HepG2 (cell line): ENCODE results near the gene BCAR3. TPM values are rescaled to one million over a fixed set of nuclear protein-coding genes. Genes with fewer than 3 reads are reported as not detected.

ENCODE experiments used
- DR1 ChIP-seq: sonication (generic); formaldehyde crosslinking; IDR thresholded peaks from 2 replicates; pipeline ENCODE4 v1.8.0; 2021; ENCODE audit warnings: mild to moderate bottlenecking, missing genetic modification reagents, inconsistent platforms
- HMG20B ChIP-seq: conservative IDR thresholded peaks from 2 replicates; pipeline ENCODE4 v1.6.1; 2016; ENCODE audit warnings: missing genetic modification reagents, missing compliant biosample characterization
- IRF1 ChIP-seq: sonication (generic); formaldehyde crosslinking; IDR thresholded peaks from 2 replicates; pipeline ENCODE4 v1.4.0; 2020; ENCODE audit warnings: low read depth, mild to moderate bottlenecking, missing genetic modification reagents
- MLLT10 ChIP-seq: sonication (generic); formaldehyde crosslinking; IDR thresholded peaks from 2 replicates; pipeline ENCODE4 v1.4.0; 2020; ENCODE audit warnings: missing genetic modification reagents
- SIX4 ChIP-seq: sonication (generic); formaldehyde crosslinking; IDR thresholded peaks from 2 replicates; pipeline ENCODE4 v1.4.0; 2020; ENCODE audit warnings: missing genetic modification reagents
- SPEN ChIP-seq: sonication (generic); formaldehyde crosslinking; IDR thresholded peaks from 2 replicates; pipeline ENCODE4 v1.5.1; 2020; ENCODE audit warnings: low read depth, mild to moderate bottlenecking, missing genetic modification reagents
- ZNF263 ChIP-seq: sonication (generic); formaldehyde crosslinking; IDR thresholded peaks from 2 replicates; pipeline ENCODE4 v1.4.0; 2020; ENCODE audit warnings: missing genetic modification reagents
- ZNF713 ChIP-seq: sonication (generic); formaldehyde crosslinking; IDR thresholded peaks from 2 replicates; pipeline ENCODE4 v1.4.0; 2020; ENCODE audit warnings: mild to moderate bottlenecking, missing genetic modification reagents
- ZNF792 ChIP-seq: IDR thresholded peaks from 2 replicates; pipeline ENCODE4 v1.6.1; 2016
- polyA plus RNA-seq, 8 experiments: library from polyadenylated mRNA; depleted of rRNA in 3 of 8; stranded (reverse) in 7 of 8; unstranded in 1 of 8; fragments of >200 nt; fragmentation: Illumina TruSeq in 4 of 8; extraction: Trizol in 4 of 8; gene quantifications; 2 replicates each; pipeline versions ENCODE4 v1.2.1 to v1.2.3, GENCODE V29; 2011 to 2016; ENCODE audit warnings: low read depth in 4 of 8, missing spikeins in 1 of 8, mixed read lengths in 1 of 8; ENCODE audit not compliant: insufficient read depth in 1 of 8
- total RNA-seq, 5 experiments: library from RNA; depleted of rRNA; stranded (reverse); fragments of >200 nt; fragmentation: Illumina TruSeq; extraction: Trizol; gene quantifications; 2 replicates each; pipeline ENCODE4 v1.2.3, GENCODE V29; 2016; ENCODE audit warnings: low read depth in 1 of 5
- TF ChIP-seq, protein P1 (sequence below): sonication (generic); formaldehyde crosslinking; IDR thresholded peaks from 2 replicates; pipeline ENCODE4 v1.5.1; 2020; ENCODE audit warnings: mild to moderate bottlenecking, missing genetic modification reagents, moderate library complexity
- TF ChIP-seq, protein P2 (sequence below): sonication (generic); formaldehyde crosslinking; IDR thresholded peaks from 2 replicates; pipeline ENCODE4 v1.4.0; 2020; ENCODE audit warnings: mild to moderate bottlenecking, missing genetic modification reagents
- TF ChIP-seq, protein P3 (sequence below): sonication (generic); formaldehyde crosslinking; IDR thresholded peaks from 2 replicates; pipeline ENCODE4 v1.8.0; 2022; ENCODE audit warnings: missing genetic modification reagents, mild to moderate bottlenecking, borderline replicate concordance
- TF ChIP-seq, protein P4 (sequence below): sonication (generic); formaldehyde crosslinking; IDR thresholded peaks from 2 replicates; pipeline ENCODE4 v1.4.0; 2020; ENCODE audit warnings: missing genetic modification reagents, low read depth, mild to moderate bottlenecking, borderline replicate concordance
- TF ChIP-seq, protein P5 (sequence below): sonication (generic); formaldehyde crosslinking; IDR thresholded peaks from 2 replicates; pipeline ENCODE4 v1.5.0; 2020; ENCODE audit warnings: mild to moderate bottlenecking, missing genetic modification reagents, borderline replicate concordance

The BCAR3 gene
- total and polyA plus RNA-seq, 2 of the 13 experiments (the other 11 are each of a cell fraction or from before 2014, with no cell fraction given) = 3.6 to 4.8 TPM

DNA sequence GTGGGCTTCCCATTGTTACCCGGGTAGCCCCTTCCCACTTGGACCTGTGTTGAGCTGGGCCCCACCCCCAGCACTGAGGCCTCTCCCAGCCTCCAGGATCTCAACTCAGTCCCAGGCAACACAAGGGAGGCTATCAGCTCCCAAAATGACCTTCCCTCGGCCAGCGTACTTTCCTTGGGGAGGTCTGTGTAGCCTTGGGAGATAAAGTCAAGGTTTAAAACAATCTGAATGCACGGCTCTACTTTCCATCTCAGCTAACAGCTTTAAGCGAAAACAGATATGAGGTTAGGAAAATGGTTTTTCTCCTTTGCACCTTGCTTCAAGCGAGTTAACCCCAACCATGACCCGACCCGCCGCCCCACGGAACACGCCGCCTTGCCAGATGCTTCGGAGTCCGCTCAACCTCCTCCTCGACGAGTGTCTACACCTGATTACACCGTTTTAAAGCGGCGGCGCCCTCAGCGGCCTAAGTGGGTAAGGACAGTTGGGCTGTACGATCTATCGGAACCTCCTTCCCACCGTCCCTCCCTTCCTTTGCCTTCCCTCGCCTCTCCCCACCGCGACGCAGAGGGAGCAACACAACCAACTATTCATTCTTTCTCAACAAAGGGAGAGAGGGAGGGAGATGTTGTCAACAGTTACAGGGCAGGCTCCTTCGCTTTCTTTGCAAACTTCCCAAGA, 1.1 kb downstream of the BCAR3 start (continued):
- TF ChIP-seq, protein P1, sequence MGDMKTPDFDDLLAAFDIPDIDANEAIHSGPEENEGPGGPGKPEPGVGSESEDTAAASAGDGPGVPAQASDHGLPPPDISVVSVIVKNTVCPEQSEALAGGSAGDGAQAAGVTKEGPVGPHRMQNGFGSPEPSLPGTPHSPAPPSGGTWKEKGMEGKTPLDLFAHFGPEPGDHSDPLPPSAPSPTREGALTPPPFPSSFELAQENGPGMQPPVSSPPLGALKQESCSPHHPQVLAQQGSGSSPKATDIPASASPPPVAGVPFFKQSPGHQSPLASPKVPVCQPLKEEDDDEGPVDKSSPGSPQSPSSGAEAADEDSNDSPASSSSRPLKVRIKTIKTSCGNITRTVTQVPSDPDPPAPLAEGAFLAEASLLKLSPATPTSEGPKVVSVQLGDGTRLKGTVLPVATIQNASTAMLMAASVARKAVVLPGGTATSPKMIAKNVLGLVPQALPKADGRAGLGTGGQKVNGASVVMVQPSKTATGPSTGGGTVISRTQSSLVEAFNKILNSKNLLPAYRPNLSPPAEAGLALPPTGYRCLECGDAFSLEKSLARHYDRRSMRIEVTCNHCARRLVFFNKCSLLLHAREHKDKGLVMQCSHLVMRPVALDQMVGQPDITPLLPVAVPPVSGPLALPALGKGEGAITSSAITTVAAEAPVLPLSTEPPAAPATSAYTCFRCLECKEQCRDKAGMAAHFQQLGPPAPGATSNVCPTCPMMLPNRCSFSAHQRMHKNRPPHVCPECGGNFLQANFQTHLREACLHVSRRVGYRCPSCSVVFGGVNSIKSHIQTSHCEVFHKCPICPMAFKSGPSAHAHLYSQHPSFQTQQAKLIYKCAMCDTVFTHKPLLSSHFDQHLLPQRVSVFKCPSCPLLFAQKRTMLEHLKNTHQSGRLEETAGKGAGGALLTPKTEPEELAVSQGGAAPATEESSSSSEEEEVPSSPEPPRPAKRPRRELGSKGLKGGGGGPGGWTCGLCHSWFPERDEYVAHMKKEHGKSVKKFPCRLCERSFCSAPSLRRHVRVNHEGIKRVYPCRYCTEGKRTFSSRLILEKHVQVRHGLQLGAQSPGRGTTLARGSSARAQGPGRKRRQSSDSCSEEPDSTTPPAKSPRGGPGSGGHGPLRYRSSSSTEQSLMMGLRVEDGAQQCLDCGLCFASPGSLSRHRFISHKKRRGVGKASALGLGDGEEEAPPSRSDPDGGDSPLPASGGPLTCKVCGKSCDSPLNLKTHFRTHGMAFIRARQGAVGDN (CRISPR knock-in tag) = peak; percentile 79
- TF ChIP-seq IRF1 (CRISPR knock-in tag) = no peak
- no peak for TF ChIP-seq ZNF713 (CRISPR knock-in tag)
- no peak for TF ChIP-seq DR1 (CRISPR knock-in tag)
- TF ChIP-seq SIX4 (CRISPR knock-in tag) = no peak
- TF ChIP-seq, protein P2, sequence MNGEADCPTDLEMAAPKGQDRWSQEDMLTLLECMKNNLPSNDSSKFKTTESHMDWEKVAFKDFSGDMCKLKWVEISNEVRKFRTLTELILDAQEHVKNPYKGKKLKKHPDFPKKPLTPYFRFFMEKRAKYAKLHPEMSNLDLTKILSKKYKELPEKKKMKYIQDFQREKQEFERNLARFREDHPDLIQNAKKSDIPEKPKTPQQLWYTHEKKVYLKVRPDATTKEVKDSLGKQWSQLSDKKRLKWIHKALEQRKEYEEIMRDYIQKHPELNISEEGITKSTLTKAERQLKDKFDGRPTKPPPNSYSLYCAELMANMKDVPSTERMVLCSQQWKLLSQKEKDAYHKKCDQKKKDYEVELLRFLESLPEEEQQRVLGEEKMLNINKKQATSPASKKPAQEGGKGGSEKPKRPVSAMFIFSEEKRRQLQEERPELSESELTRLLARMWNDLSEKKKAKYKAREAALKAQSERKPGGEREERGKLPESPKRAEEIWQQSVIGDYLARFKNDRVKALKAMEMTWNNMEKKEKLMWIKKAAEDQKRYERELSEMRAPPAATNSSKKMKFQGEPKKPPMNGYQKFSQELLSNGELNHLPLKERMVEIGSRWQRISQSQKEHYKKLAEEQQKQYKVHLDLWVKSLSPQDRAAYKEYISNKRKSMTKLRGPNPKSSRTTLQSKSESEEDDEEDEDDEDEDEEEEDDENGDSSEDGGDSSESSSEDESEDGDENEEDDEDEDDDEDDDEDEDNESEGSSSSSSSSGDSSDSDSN (CRISPR knock-in tag) = peak; percentile 62
- TF ChIP-seq SPEN (CRISPR knock-in tag) = no peak
- TF ChIP-seq, protein P3, sequence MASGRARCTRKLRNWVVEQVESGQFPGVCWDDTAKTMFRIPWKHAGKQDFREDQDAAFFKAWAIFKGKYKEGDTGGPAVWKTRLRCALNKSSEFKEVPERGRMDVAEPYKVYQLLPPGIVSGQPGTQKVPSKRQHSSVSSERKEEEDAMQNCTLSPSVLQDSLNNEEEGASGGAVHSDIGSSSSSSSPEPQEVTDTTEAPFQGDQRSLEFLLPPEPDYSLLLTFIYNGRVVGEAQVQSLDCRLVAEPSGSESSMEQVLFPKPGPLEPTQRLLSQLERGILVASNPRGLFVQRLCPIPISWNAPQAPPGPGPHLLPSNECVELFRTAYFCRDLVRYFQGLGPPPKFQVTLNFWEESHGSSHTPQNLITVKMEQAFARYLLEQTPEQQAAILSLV (CRISPR knock-in tag) = no peak
- no peak for TF ChIP-seq HMG20B (CRISPR knock-in tag)
- TF ChIP-seq, protein P4, sequence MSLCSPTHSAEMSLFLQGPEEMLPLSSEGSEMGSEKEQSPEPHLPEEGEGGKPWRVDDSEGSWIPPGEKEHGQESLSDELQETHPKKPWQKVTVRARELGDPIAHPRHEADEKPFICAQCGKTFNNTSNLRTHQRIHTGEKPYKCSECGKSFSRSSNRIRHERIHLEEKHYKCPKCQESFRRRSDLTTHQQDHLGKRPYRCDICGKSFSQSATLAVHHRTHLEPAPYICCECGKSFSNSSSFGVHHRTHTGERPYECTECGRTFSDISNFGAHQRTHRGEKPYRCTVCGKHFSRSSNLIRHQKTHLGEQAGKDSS (CRISPR knock-in tag) = 0 out of 2 replicates have a peak, but pooled peaks have one; percentile 33
- 0 out of 2 replicates have a peak, but pooled peaks have one; percentile 45 for TF ChIP-seq ZNF792 (CRISPR knock-in tag)
- TF ChIP-seq, protein P5, sequence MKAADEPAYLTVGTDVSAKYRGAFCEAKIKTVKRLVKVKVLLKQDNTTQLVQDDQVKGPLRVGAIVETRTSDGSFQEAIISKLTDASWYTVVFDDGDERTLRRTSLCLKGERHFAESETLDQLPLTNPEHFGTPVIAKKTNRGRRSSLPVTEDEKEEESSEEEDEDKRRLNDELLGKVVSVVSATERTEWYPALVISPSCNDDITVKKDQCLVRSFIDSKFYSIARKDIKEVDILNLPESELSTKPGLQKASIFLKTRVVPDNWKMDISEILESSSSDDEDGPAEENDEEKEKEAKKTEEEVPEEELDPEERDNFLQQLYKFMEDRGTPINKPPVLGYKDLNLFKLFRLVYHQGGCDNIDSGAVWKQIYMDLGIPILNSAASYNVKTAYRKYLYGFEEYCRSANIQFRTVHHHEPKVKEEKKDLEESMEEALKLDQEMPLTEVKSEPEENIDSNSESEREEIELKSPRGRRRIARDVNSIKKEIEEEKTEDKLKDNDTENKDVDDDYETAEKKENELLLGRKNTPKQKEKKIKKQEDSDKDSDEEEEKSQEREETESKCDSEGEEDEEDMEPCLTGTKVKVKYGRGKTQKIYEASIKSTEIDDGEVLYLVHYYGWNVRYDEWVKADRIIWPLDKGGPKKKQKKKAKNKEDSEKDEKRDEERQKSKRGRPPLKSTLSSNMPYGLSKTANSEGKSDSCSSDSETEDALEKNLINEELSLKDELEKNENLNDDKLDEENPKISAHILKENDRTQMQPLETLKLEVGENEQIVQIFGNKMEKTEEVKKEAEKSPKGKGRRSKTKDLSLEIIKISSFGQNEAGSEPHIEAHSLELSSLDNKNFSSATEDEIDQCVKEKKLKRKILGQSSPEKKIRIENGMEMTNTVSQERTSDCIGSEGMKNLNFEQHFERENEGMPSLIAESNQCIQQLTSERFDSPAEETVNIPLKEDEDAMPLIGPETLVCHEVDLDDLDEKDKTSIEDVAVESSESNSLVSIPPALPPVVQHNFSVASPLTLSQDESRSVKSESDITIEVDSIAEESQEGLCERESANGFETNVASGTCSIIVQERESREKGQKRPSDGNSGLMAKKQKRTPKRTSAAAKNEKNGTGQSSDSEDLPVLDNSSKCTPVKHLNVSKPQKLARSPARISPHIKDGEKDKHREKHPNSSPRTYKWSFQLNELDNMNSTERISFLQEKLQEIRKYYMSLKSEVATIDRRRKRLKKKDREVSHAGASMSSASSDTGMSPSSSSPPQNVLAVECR (CRISPR knock-in tag) = 0 out of 2 replicates have a peak, but pooled peaks have one; percentile 10
- peak; percentile 42 for TF ChIP-seq ZNF263
- no peak for TF ChIP-seq MLLT10 (CRISPR knock-in tag)
